Pancreas (tissue), 10 donors: ENCODE results near the gene MAP1LC3C. TPM values are rescaled to one million over a fixed set of nuclear protein-coding genes. Genes with fewer than 3 reads are reported as not detected.

ENCODE experiments used
- ATAC-seq, 4 donors: fragments of 200-7000 bp; cut with Tn5 transposase; one replicate each; pipeline versions ENCODE4 v1.8.0 to v1.9.1; 2020; ENCODE audit warnings: mild to moderate bottlenecking in 4 of 4, moderate library complexity in 4 of 4
- DNase-seq, 6 donors: peaks; one replicate each; pipeline ENCODE4 v3.0.0-alpha.2; 2020
- FAIRE-seq: peaks from 2 replicates; lab custom pipeline; 2012; peaks lifted over from hg19 to GRCh38; lab: Jason Lieb, UNC
- H3K27ac ChIP-seq, 4 donors: fragments of 200-600 bp; sonication (generic); 1 replicate in 3 of 4; 2 replicates in 1 of 4; pipeline versions ENCODE4 v1.5.0 to v1.8.0; 2020
- H3K27me3 ChIP-seq, 4 donors: fragments of 200-600 bp; one replicate each; pipeline ENCODE4 v1.8.0; 2021
- H3K36me3 ChIP-seq, 3 donors: fragments of 200-600 bp; sonication (generic) in 1 of 3; one replicate each; pipeline versions ENCODE4 v1.5.0 to v1.8.0; 2020 to 2021
- H3K4me1 ChIP-seq, 3 donors: fragments of 200-600 bp; one replicate each; pipeline ENCODE4 v1.8.0; 2021
- H3K4me3 ChIP-seq, 4 donors: fragments of 200-600 bp; sonication (generic) in 2 of 4; one replicate each; pipeline versions ENCODE4 v1.5.0 to v1.8.0; 2020 to 2021
- H3K9me3 ChIP-seq, 4 donors: fragments of 200-600 bp; one replicate each; pipeline ENCODE4 v1.8.0; 2021
- CTCF ChIP-seq, 4 donors: fragments of 200-600 bp; sonication (generic) in 3 of 4; IDR thresholded peaks; one replicate each; pipeline versions ENCODE4 v1.5.0 to v1.8.0; 2021; ENCODE audit warnings: antibody characterized with exemption in 4 of 4
- WGBS, 2 donors: extraction: QIAGEN DNeasy Blood & Tissue Kit; methylation state at CpG; one replicate each; pipeline ENCODE4 v1.1.7; 2013; 5-methylcytosine and 5-hydroxymethylcytosine counted together
- intact Hi-C, 3 donors: fragments of 100-400 bp; cut with DNase I; formaldehyde crosslinking; loops; one replicate each; pipeline versions ENCODE4 v1.11.1 to v1.14.2; 2022
- polyA plus RNA-seq, 2 donors: library from polyadenylated mRNA; stranded (reverse); fragments of 200-250 nt; gene quantifications; one replicate each; pipeline ENCODE4 v1.2.3, GENCODE V29; 2013
- total RNA-seq, 6 donors: library from RNA; stranded (reverse); fragmentation: NEBNext Ultra II Directional in 4 of 6; extraction: Animal tissue kit (Norgen Biotek cat#: 25700) in 4 of 6; gene quantifications; one replicate each; pipeline versions ENCODE4 v1.2.1 to v1.2.4, GENCODE V29; 2021 to 2023
- donor health status: healthy with polysubstance abuse.
- donor health status: DM: no; HTN: no; CAD: no; lungs with moderate emphysema.
- donor health status: DM: no; HTN: no; CAD: no.
- donor health status: control.
- donor health status: control.
- donor health status: Bipolar disorder and iron deficiency.
- donor health status: DM: yes; HTN: yes; CAD: no.
- donor health status: DM: no; HTN: no; CAD: no.
- donor health status: DM: no; HTN: no; CAD: no.
- donor health status: DM: yes; HTN: yes; CAD: no.

MAP1LC3C gene
- total and polyA plus RNA-seq, 8 donors: 0.35 to 0.93 (median 0.38) TPM; not detected in 5

DNA sequence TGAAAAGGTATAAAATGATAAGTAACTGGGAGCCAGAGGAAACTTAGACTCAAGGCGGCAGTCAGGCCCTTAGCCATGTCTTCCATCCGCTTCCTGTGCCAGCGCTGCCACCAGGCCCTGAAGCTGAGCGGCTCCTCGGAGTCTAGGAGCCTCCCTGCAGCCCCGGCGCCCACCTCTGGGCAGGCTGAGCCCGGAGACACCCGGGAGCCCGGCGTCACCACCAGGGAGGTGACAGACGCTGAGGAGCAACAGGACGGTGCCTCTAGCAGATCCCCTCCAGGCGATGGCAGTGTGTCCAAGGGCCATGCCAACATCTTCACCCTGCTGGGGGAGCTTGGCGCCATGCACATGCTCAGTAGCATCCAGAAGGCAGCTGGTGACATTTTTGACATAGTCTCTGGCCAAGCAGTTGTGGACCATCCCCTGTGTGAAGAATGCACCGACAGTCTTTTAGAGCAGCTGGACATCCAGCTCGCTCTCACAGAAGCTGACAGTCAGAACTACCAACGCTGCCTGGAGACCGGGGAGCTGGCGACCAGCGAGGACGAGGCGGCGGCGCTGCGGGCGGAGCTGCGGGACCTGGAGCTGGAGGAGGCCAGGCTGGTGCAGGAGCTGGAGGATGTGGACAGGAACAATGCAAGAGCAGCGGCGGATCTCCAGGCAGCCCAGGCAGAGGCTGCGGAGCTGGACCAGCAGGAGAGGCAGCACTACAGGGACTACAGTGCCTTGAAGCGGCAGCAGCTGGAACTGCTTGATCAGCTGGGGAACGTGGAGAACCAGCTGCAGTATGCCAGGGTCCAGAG, 41.0 kb downstream of the MAP1LC3C start, which contains the start of gene BECN2:
TSS of gene BECN2 (plus strand) at position 76 of the 803 bp plus-strand sequence. CDS start at position 76, 0 bp downstream.
- ATAC-seq: no peak
- intact Hi-C loops: no loop called here
- no peak for TF ChIP-seq CTCF (IDR thresholded peaks at IDR 0.05)
- no peaks in the 10 kb centered on the region for H3K4me1 ChIP-seq
- no peak for FAIRE-seq
- DNase-seq: peak in 1 of 6 donors; percentile 50
- no peaks in the 10 kb centered on the region for H3K36me3 ChIP-seq
- no peaks in the 10 kb centered on the region for H3K27me3 ChIP-seq
- H3K9me3 ChIP-seq: no peaks in the 10 kb centered on the region
- no peak within 1 kb of the TSS for H3K4me3 ChIP-seq
- WGBS, 2 donors: 80 to 83% methylated on average over 33 of the region's 33 CpGs
- no peak within 1 kb of the TSS for H3K27ac ChIP-seq

GRCh38 chr1:241950390-241950789, 48.5 kb downstream of the MAP1LC3C start:
- DNase-seq: no peak
- TF ChIP-seq CTCF (IDR thresholded peaks at IDR 0.05): no peak

DNA sequence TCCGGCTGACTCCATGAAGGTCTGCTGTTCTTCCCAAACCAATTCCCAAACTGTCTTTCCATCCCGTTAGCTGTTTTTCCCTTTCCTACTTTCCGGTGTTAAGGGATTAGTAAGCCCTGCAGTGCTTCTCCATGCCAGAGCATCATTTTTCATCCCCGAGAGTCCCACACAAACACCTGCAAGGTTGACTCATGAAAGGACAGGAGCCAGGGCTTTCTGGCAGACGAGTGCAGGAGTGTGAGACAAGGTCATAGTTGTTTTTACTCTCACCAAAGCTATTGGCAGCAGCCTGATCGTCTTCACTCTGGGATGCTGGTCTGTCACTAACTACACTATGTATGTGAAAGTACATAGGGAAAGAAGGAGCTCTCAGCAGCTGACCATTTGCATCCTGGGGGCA, 51.5 kb downstream of the MAP1LC3C start:
- Histone ChIP-seq H3K27ac (no peak overlapping the region), H3K36me3 (no peaks in the 10 kb centered on the region), H3K4me3 (no peak overlapping the region), H3K27me3 (no peaks in the 10 kb centered on the region), H3K9me3 (no peaks in the 10 kb centered on the region), H3K4me1 (no peaks in the 10 kb centered on the region)
- no peak for TF ChIP-seq CTCF (IDR thresholded peaks at IDR 0.05)
- no peak for FAIRE-seq
- intact Hi-C loops: no loop called here
- 47 to 57% methylated on average over 6 of the region's 6 CpGs for WGBS, 2 donors
- ATAC-seq: no peak
- DNase-seq: no peak

More at GRCh38 chr1:241950390-241950789, 48.5 kb downstream of the MAP1LC3C start:
- H3K27me3 ChIP-seq: no peaks in the 10 kb centered on the region
- H3K4me3 ChIP-seq: no peak overlapping the region
- no peaks in the 10 kb centered on the region for H3K36me3 ChIP-seq
- intact Hi-C loops: no loop called here
- H3K9me3 ChIP-seq: no peaks in the 10 kb centered on the region
- no peak overlapping the region for H3K27ac ChIP-seq
- no peaks in the 10 kb centered on the region for H3K4me1 ChIP-seq
- no peak for FAIRE-seq
- 37 to 40% methylated on average over 5 of the region's 5 CpGs for WGBS, 2 donors
- no peak for ATAC-seq

Other genes starting within 250 kb of the MAP1LC3C start
- under 1 TPM in 4 of 6 donors, not detected in 2; 0.34 to 0.84 (median 0.39) TPM for gene EXO1, start 150.9 kb downstream of the MAP1LC3C start, total RNA-seq
- under 1 TPM; 0.08 to 0.19 TPM for gene EXO1, start 150.9 kb downstream of the MAP1LC3C start, polyA plus RNA-seq
- not detected for gene BECN2, start 41.3 kb downstream of the MAP1LC3C start, total RNA-seq
- gene BECN2, start 41.3 kb downstream of the MAP1LC3C start, polyA plus RNA-seq: not detected